HPDE6-E6E7 (cell line): ENCODE data around the gene AK8.

ENCODE experiments used
- DNase-seq: peaks from one replicate; pipeline ENCODE4 v3.0.0; 2011; ENCODE audit warnings: missing footprints; ENCODE audit errors: extremely low spot score

AK8 gene

GRCh38 chr9:132857616-132858342 lies 20.3 kb downstream of the AK8 start:
- no peak for DNase-seq

- no peak for DNase-seq
These were observed 21.1 kb downstream of the AK8 start for GRCh38 chr9:132857031-132857430.

GRCh38 chr9:132855904-132856303 lies 22.2 kb downstream of the AK8 start:
- no peak for DNase-seq

- no peak for DNase-seq
These were observed 23.3 kb downstream of the AK8 start for GRCh38 chr9:132854832-132855231.

GRCh38 chr9:132853482-132853881 lies 24.6 kb downstream of the AK8 start:
- DNase-seq = no peak

- no peak for DNase-seq
These were observed 28.8 kb downstream of the AK8 start for GRCh38 chr9:132849185-132849706.

GRCh38 chr9:132846918-132847515 lies 31.1 kb downstream of the AK8 start:
- no peak for DNase-seq

GRCh38 chr9:132846109-132846917 lies 31.8 kb downstream of the AK8 start:
- DNase-seq = no peak

GRCh38 chr9:132842124-132843044 lies 35.7 kb downstream of the AK8 start:
- DNase-seq = no peak

GRCh38 chr9:132840980-132841379 lies 37.1 kb downstream of the AK8 start:
- no peak for DNase-seq

- DNase-seq = no peak
These were observed 39.8 kb downstream of the AK8 start for GRCh38 chr9:132838291-132838690.

- DNase-seq = no peak
These were observed 40.4 kb downstream of the AK8 start for GRCh38 chr9:132837501-132838286.

GRCh38 chr9:132834343-132834742 lies 43.7 kb downstream of the AK8 start:
- DNase-seq = no peak

GRCh38 chr9:132833550-132834121 lies 44.4 kb downstream of the AK8 start:
- no peak for DNase-seq

GRCh38 chr9:132832171-132832881 lies 45.8 kb downstream of the AK8 start:
- DNase-seq = no peak

- no peak for DNase-seq
These were observed 49.8 kb downstream of the AK8 start for GRCh38 chr9:132828201-132828770.

- DNase-seq = no peak
These were observed 50.7 kb downstream of the AK8 start for GRCh38 chr9:132827366-132827765.

GRCh38 chr9:132826621-132827365 lies 51.3 kb downstream of the AK8 start:
- DNase-seq = no peak

GRCh38 chr9:132826131-132826530 lies 52.0 kb downstream of the AK8 start:
- DNase-seq = no peak
